Umbilical cord (tissue), 2 donors: Measurements from ENCODE around the gene SIGMAR1. TPM values are rescaled to one million over a fixed set of nuclear protein-coding genes. Genes with fewer than 3 reads are reported as not detected.
A peak's percentile ranks its signal among the peaks of the same experiment; 100 is the strongest.

ENCODE experiments used
- DNase-seq: peaks from one replicate; pipeline ENCODE4 v3.0.0-alpha.2; 2015; ENCODE audit warnings: low spot score
- total RNA-seq: library from RNA; depleted of rRNA; stranded (reverse); fragments of >200 nt; gene quantifications from one replicate; pipeline ENCODE4 v1.2.3, GENCODE V29; 2014; ENCODE audit warnings: low replicate concordance; ENCODE audit not compliant: insufficient read depth

Gene SIGMAR1
- total RNA-seq, result 35.4 TPM

- DNase-seq, result peak; percentile 96
These were observed at the start of gene SIGMAR1 for GRCh38 chr9:34637356-34638137. Gene SIGMAR1 (minus strand): TSS chr9:34637787. CDS start chr9:34637697, 90 bp downstream.

GRCh38 chr9:34686732-34687131, 49.1 kb upstream of the SIGMAR1 start:
- DNase-seq, result no peak

- DNase-seq, result no peak
These were observed 48.6 kb upstream of the SIGMAR1 start for GRCh38 chr9:34686231-34686630.

GRCh38 chr9:34685591-34685990, 48.0 kb upstream of the SIGMAR1 start:
- no peak for DNase-seq

- no peak for DNase-seq
These were observed 47.2 kb upstream of the SIGMAR1 start for GRCh38 chr9:34684816-34685215.

- DNase-seq, result no peak
These were observed 46.6 kb upstream of the SIGMAR1 start for GRCh38 chr9:34684145-34684544.

DNA sequence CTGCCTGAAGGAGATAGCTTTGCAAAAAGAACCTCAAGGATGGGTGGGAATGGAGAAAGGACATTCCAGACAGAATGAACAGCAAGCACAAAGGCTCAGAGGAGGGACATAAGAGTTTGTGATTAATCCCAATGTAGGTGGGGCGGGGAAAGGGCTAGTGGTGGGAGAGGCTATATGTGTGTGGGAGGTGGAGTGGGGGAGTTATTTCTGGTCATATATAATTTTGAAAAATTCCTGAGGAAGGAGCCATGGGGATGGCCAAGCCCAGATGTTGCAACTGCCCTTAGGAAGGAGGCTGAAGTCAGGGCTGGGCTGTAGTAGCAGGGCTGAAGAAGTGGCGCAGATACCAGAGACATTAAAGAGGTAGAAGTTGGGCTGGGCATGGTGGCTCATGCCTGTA, 38.3 kb upstream of the SIGMAR1 start:
- no peak for DNase-seq

- peak; percentile 35 for DNase-seq
These were observed 37.6 kb upstream of the SIGMAR1 start for GRCh38 chr9:34675048-34675714.

GRCh38 chr9:34674440-34674839, 36.9 kb upstream of the SIGMAR1 start:
- DNase-seq, result no peak

DNA sequence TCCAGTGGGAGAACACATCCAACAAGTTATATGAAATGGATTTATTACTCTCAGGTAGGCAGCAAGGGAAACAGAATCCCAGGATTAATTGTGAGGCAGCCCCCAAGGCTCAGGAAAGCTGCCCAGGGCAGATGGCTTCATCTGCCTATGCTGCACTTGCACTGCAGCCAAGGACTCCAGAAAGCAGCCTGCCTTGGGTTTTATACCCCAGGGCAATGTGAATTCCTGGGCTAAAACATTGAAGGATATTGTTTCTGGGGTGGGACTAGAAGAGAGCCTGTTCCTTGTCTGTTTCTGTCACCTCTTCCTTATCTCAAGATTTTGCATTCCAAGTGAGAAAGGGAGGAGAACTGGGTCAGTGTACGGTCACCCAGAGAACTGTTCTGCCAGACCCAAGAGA, 33.7 kb upstream of the SIGMAR1 start:
- DNase-seq, result no peak

GRCh38 chr9:34669809-34670562, 32.4 kb upstream of the SIGMAR1 start:
- no peak for DNase-seq

DNA sequence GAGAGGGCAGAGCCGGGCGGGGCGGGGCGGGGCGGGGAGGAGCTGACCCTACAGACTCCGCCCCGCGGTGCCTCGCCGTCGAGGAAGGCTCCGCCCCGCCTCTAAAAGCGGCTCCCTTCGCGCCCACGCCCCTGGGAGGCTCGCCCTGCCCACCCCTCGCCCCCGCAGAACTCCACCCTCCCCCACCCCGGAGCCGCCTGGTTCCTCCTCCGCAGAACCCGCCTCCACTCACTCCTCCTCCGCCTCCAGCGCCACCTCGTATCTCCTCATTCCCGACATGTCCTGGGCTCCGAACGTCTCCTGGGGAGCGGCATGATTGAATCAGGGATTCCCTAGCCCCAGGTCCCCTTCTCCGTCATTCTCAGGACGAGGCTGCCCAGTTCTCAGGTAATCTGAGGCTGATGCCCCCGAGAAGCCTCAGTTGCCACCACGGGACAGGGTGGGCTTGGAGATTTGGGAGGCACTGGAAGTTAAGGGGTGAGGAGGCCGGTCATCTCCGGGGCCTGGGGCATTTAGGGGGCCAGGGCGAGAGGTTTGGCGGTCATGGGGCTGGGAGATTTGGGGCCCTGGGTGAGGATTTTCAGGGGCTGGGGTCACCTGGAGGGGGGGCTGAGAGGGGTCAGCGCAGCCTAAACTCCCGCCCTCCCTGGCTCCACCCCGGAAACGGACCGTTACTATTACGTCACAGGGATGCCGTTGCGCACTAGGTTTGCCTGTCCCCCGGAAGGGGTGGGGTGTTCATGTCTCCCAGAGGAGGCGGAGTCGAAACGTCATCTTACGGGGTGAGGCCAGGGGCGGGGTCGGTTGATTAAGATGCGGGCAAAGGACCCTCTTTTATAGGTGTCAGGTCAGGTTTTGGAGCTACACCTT, 28.0 kb upstream of the SIGMAR1 start:
- peak; percentile 97 for DNase-seq

- no peak for DNase-seq
These were observed 27.4 kb upstream of the SIGMAR1 start for GRCh38 chr9:34665067-34665380.

DNA sequence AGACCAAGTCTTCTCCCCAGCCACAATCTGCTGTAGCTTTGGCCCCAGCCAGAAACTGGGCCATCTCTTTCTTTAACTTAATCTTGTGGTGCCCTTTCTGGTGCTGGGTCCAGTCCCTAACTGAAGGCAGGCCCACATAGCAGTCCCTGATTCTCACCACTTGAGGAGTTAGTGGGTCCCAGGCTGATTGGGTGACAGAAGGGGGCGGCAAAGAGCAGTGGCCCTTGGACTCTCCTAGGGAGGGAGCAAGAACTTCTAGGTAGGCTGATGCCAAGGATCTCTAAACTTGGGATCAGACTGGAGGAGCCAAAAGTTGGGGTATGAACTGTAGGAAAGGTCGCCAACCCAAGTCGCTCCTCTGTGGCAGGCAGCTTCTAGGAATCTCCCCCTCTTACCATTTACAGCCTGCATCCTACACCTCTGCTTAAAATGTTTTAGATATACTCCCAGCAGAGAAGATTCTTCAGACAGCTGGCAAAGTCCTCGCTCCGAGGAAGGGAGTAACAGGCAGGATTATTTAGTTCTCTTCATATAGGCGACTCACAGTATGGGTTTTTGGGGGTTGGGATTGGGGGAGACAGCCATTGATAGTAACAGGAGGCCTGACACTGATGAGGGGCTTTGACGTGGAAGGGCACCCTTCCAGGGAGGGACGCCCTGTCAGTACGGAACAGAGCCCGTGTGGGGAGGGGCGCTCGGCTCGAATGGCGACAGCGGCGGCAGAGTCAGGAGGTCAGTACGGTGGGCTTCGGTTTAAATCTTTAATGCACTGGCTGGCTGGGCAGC, 26.9 kb upstream of the SIGMAR1 start:
- peak; percentile 74 for DNase-seq

DNA sequence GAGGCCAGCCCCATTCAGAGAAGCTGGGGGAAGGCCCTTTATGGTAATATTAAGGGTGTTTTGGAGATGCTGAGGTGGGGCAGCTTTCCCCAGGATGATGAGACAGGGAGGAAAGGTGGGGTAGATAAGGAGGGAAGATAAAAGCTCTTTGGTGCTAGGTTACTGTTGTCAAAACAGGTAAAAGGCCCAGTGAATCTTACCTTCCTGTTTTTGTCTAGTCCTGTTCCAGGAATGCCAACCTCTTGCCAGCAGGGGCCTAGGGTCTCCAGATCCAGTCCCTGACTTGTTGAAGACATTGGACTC, 25.7 kb upstream of the SIGMAR1 start:
- peak; percentile 34 for DNase-seq

DNA sequence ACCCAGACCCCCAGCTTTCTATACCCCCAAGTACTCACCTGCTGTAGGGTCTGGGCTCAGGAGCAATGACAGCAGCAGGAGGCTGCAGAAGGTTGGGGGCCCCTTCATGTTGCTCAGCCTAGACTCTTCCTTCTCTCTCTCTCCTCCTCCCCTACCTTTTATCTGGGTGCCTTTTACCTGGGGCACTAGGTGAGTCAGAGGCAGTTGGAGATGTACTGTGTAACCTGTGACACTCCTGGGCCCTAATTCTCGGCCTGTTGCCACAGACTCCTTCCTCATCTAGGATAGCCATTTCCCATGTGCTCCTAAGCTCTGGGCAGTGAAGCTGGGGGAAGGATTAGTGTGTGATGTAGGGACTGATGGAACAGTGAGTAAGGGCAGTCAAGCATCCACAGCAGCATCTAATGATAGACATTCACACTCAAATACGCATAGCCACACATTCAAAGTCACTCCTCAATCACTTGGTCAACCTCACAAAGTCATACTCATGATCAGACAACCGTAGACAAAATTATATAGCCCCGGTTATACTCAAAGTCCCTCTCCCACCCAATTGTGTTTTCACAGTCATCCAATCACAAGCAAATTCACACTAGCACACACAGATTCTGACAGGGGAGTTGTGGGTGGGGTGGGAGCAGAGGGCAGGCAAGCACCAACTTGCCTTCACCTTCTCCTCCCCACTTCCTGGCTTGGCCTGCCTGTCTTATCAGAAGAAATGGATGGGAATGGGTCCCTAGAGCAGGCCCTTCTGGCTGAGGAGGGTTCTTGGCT, 25.1 kb upstream of the SIGMAR1 start, which contains the start of gene CCL27:
TSS of gene CCL27 (minus strand) at position 132 of the 777 bp plus-strand sequence. CDS start at position 108, 24 bp downstream.
- no peak for DNase-seq

- DNase-seq, result no peak
These were observed 22.1 kb upstream of the SIGMAR1 start for GRCh38 chr9:34659592-34660253.

DNA sequence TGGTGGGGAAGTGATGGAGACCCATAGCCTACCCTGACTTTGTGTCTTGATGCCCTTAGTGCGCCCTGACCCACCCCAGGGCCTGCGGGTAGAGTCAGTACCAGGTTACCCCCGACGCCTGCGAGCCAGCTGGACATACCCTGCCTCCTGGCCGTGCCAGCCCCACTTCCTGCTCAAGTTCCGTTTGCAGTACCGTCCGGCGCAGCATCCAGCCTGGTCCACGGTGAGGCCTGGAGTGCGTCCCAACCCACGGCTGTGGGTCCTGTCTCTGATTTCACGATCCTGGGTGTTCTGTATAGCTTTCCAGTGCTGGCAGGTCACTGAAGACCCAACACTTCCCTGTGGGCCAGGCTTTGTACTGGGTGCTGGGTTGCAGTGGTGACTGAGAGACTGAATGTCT, 20.9 kb upstream of the SIGMAR1 start:
- DNase-seq, result no peak

- DNase-seq, result no peak
These were observed 19.4 kb upstream of the SIGMAR1 start for GRCh38 chr9:34656992-34657391.
